Bronchial epithelial cell (primary cell): ENCODE results near the gene SLC25A10. TPM values are rescaled to one million over a fixed set of nuclear protein-coding genes. Genes with fewer than 3 reads are reported as not detected.

ENCODE experiments used
- DNase-seq: peaks from one replicate; pipeline ENCODE4 v3.0.0-alpha.2; 2010; ENCODE audit warnings: low read depth
- FAIRE-seq: peaks from 2 replicates; lab custom pipeline; 2011; peaks lifted over from hg19 to GRCh38; lab: Jason Lieb, UNC
- H3K27me3 ChIP-seq: 2 replicates; pipeline ENCODE4 v1.5.1; 2011; ENCODE audit warnings: low read length; ENCODE audit not compliant: control insufficient read depth, insufficient read depth
- H3K36me3 ChIP-seq: 2 replicates; pipeline ENCODE4 v1.5.1; 2011; ENCODE audit warnings: low read length; ENCODE audit not compliant: control insufficient read depth, insufficient read depth
- H3K4me3 ChIP-seq: 2 replicates; pipeline ENCODE4 v1.5.1; 2011; ENCODE audit warnings: mild to moderate bottlenecking, low read depth, low read length, control low read depth
- CTCF ChIP-seq: IDR thresholded peaks from 2 replicates; pipeline ENCODE4 v1.5.1; 2011; ENCODE audit warnings: mild to moderate bottlenecking, moderate library complexity, low read length, control low read depth, inconsistent platforms; ENCODE audit not compliant: insufficient read depth, severe bottlenecking
- total RNA-seq: library from RNA; depleted of rRNA; stranded (reverse); fragments of >200 nt; gene quantifications from 2 replicates; pipeline ENCODE4 v1.2.1, GENCODE V29; 2014

The SLC25A10 gene
- total RNA-seq, 1 donor from 2014 or later: 20.3 TPM

DNA sequence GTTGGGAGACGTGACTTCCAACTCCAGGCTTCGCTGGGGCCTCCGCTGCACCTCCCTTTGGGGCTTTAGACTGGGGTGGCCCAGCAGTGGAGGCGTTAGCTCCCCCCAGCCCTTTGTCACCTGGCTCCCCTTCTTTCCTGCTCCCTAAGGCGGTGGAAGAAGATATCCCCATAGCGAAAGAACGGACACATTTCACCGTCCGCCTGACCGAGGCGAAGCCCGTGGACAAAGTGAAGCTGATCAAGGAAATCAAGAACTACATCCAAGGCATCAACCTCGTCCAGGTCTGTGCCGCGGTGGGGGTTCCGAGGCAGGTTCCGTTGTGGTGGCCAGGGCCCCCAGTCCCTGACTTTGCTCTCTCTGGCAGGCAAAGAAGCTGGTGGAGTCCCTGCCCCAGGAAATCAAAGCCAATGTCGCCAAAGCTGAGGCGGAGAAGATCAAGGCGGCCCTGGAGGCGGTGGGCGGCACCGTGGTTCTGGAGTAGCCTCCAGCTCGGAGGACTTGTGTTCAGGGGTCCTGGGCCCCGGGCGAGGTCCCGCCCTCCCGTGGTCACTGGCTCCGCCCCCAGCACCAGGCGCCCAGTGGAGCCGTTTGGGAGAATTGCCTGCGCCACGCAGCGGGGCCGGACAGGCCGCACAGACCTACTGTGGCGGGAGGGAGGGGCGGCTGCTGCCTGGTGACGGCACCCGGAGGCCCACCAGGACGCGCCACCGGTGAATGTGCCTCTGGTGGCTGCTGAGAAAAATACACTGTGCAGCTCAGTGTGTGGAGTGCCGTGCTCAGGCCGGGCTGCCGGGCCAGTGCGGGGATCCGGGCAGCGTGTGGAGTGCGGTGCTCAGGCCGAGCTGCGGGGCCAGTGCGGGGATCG lies 5.1 kb upstream of the SLC25A10 start:
- Histone ChIP-seq H3K4me3 (no peak overlapping the region), H3K36me3 (peaks cover 20% of the 10 kb centered on the region)
- no peak for FAIRE-seq

GRCh38 chr17:81707725-81708646 lies 4.1 kb upstream of the SLC25A10 start:
- TF ChIP-seq CTCF: no peak
- Histone ChIP-seq H3K4me3 (no peak overlapping the region), H3K27me3 (no peaks in the 10 kb centered on the region), H3K36me3 (peaks cover 20% of the 10 kb centered on the region)
- FAIRE-seq: no peak
- no peak for DNase-seq

More for the DNA sequence above, 5.1 kb upstream of the SLC25A10 start:
- TF ChIP-seq CTCF: no peak
- H3K27me3 ChIP-seq: no peaks in the 10 kb centered on the region
- no peak for DNase-seq

DNA sequence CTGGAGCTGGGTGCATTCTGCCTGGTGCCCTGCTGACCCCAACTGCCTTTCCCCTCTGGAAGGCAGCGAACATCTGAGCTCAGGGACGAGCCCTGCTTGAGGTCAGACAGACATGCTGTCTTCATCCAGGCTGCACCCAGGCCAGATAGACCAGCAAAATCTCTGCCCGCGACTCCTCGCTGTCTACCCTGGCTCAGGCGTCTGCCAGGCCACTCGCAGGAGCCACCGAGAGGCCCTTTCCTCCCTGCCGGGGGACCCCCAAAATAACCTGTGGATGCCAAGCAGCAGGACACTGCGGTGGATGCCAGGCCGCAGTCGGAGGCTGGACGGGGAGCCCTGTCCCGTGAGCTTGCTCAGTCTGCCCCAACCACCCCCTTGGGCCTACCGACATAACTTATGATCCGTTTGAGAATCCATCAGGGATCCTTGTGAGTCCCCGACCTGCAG lies 3.3 kb upstream of the SLC25A10 start:
- Histone ChIP-seq H3K27me3 (no peaks in the 10 kb centered on the region), H3K36me3 (peaks cover 20% of the 10 kb centered on the region), H3K4me3 (no peak overlapping the region)
- FAIRE-seq (no peak), DNase-seq (no peak)
- no peak for TF ChIP-seq CTCF

DNA sequence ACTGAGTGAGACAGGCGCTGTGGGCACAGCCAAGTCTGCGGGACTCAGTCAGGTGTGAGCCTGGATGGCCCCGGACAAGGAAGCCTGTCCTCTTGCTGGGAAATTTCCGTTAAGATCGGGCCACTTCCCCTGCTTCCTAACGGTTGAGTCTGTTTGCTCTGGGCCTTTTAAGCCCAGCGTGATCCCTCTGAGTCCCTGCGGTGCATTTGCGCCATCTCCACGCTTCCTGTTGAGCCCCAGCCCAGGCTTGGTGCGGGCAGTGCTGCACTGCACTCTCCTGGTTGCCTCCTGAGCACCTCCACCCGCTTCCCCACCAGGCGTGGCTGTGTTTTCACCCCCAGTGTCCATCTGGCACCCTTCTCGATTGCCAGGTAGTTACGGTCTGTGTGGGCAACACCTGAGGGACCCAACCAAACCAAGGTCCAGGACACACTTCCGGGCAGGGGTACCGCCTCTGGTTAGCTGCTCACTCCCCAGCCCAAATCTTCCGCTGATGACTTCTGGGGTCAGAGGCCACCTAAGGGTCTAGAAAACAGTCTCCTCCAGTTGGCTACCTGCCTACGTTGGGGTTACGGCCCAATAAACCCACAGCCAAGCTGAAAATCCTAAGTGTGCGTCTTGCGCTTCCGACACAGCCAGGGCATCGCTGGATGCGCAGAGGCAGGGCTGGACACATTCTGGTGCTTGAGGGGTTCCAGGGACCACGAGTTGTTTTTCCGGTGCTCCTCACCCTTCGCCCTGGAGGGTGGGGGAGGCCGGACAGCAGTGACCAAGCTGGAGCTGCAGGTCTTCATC lies 1.4 kb upstream of the SLC25A10 start:
- peaks cover 15% of the 10 kb centered on the region for H3K36me3 ChIP-seq
- TF ChIP-seq CTCF: no peak
- DNase-seq: no peak
- no peak for FAIRE-seq
- no peaks in the 10 kb centered on the region for H3K27me3 ChIP-seq
- no peak overlapping the region for H3K4me3 ChIP-seq

DNA sequence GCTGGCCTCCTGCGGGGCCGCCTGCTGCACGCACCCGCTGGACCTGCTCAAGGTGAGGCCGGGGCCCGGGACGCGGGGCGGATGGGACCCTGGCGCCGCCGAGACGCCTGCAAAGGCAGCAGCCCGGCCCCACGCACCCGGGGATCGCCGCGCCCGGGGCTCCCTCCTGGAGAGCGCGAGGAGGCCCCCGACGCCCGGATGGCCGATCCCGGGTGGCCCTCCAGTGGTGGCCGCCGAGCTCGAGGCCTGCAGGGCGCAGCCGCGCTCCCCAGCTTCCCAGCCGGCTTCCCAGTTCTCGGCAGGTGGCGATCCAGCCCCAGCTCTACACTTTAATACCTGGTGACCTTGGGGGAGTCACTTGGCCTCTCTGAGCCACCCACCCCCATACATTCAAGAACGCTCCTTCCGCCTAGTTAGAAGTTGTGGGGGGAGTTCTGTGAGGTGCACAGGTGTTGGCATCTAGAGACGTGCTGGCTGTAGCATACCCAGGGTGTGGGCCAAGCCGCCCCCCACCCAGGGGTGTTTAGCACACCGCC lies 452 bp downstream of the SLC25A10 start:
- DNase-seq (no peak), FAIRE-seq (no peak)
- Histone ChIP-seq H3K27me3 (no peaks in the 10 kb centered on the region), H3K4me3 (peak overlapping the region; percentile 62), H3K36me3 (peaks cover 11% of the 10 kb centered on the region)
- peak; percentile 37 for TF ChIP-seq CTCF
